HG03460 (cell line): ENCODE measurements around the gene LRIT1.

Experiments
- ATAC-seq: cut with Tn5 transposase; IDR thresholded peaks from one replicate; pipeline ENCODE4 v1.9.1; 2021; ENCODE audit not compliant: unreplicated experiment

Gene LRIT1

GRCh38 chr10:84256510-84257342 lies 15.4 kb upstream of the LRIT1 start:
- no peak for ATAC-seq

- ATAC-seq, result no peak
Observed at GRCh38 chr10:84254552-84255478, 13.5 kb upstream of the LRIT1 start.

- no peak for ATAC-seq
Observed at GRCh38 chr10:84248794-84249193, 7.4 kb upstream of the LRIT1 start.

GRCh38 chr10:84247496-84247895 lies 6.2 kb upstream of the LRIT1 start:
- no peak for ATAC-seq

- ATAC-seq, result no peak
Observed at GRCh38 chr10:84244651-84245270, 3.4 kb upstream of the LRIT1 start, which contains the start of gene RGR. TSS of gene RGR (plus strand) at chr10:84245053. CDS start at chr10:84245091, 38 bp downstream.

- no peak for ATAC-seq
Observed at GRCh38 chr10:84243759-84244158, 2.4 kb upstream of the LRIT1 start.

GRCh38 chr10:84238909-84239308 lies 2.4 kb downstream of the LRIT1 start:
- no peak for ATAC-seq

GRCh38 chr10:84237199-84238051 lies 3.9 kb downstream of the LRIT1 start:
- no peak for ATAC-seq

GRCh38 chr10:84236807-84237198 lies 4.5 kb downstream of the LRIT1 start:
- ATAC-seq, result no peak

GRCh38 chr10:84235096-84235495 lies 6.2 kb downstream of the LRIT1 start:
- ATAC-seq, result no peak

GRCh38 chr10:84234479-84234878 lies 6.9 kb downstream of the LRIT1 start:
- no peak for ATAC-seq

- ATAC-seq, result no peak
Observed at GRCh38 chr10:84233940-84234339, 7.4 kb downstream of the LRIT1 start.

- no peak for ATAC-seq
Observed at GRCh38 chr10:84232376-84232775, 9.0 kb downstream of the LRIT1 start.

- ATAC-seq, result no peak
Observed at GRCh38 chr10:84230359-84230758, 11.0 kb downstream of the LRIT1 start.

- ATAC-seq, result no peak
Observed at GRCh38 chr10:84227810-84228209, 13.5 kb downstream of the LRIT1 start.

GRCh38 chr10:84226616-84227015 lies 14.7 kb downstream of the LRIT1 start:
- ATAC-seq, result no peak

GRCh38 chr10:84225427-84226173 lies 15.7 kb downstream of the LRIT1 start, which contains the start of gene LRIT2:
TSS of gene LRIT2 (minus strand) at chr10:84225544. CDS start at chr10:84225520, 24 bp downstream.
- no peak for ATAC-seq

GRCh38 chr10:84224411-84225028 lies 16.8 kb downstream of the LRIT1 start:
- no peak for ATAC-seq

- ATAC-seq, result no peak
Observed at GRCh38 chr10:84221916-84222315, 19.4 kb downstream of the LRIT1 start.
